HG02678 (cell line): ENCODE data around the gene DENND6B.
"Not testable (repeated sequence)": the region's sequence is repeated elsewhere in the genome, so short reads cannot be mapped to it uniquely, and the experiment has no call there.

ENCODE experiments used
- ATAC-seq: cut with Tn5 transposase; IDR thresholded peaks from one replicate; pipeline ENCODE4 v1.9.1; 2021; ENCODE audit warnings: mild to moderate bottlenecking, moderate library complexity; ENCODE audit not compliant: unreplicated experiment

DENND6B gene

DNA sequence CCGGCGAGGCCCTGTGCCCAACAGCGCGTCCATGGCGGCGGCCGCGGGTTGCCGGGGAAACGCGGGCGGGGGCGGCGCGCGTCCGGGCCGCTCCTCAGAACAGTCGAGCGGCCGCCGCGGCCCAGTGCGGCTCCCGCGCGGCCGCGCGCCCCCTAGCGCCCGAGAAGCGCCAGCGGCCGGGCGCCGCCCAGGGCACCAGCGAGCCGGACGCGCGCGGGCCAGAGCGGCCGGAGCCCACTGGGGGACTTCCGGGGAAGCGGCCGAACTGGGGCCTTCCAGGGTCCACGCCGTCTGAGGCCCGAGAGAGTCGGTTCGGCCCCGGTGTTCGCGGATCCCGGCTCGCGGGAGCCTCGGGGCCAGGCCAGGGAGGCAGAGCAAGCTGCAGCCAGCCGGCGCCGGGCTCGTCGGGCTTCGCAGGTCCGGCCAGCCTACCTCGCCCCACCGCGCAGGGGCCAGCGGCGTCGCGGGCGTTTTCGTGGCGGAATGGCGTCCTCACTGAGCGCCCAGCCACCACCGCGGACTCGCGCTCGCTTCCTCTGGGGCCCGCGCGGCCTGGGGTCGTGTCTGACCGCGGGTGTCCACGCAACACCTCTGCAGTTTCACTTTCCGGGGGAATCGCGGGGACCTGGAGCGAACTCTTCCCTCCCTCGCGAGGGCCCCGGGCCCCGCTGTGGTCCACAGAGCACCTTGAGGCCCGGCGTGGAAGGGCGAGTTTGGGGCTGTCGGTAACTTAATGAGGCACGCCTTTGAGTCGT lies at the start of gene DENND6B:
Gene DENND6B (minus strand): TSS at position 57 of the 755 bp plus-strand sequence. CDS start 24 bp downstream, at position 33.
- peak; percentile 90 for ATAC-seq

DNA sequence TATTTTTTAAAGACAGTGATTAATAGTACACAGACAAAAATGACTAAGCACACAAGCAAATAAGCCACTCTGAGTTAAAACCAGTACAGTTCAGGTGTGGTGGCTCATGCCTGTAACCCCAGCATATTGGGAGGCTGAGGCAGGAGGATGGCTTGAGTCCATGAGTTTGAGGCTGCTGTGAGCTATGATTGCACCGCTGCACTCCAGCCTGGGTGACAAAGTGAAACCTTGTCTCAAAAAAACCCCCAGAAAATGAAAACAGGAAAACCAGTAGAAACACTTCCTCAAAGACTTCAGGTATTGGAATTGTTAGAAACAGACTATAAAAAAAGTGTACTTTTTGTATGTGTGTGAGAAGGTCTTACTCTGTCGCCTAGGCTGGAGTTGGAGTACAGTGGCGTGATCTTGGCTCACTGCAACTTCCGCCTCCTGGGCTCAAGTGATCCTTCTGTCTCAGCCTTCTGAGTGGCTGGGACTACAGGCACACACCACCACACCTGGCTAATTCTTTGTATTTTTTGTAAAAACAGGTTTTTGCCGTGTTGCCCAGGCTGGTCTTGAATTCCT lies 49.4 kb upstream of the DENND6B start:
- ATAC-seq, result no peak

- no peak for ATAC-seq
These were observed 44.4 kb upstream of the DENND6B start for GRCh38 chr22:50371101-50371648.

DNA sequence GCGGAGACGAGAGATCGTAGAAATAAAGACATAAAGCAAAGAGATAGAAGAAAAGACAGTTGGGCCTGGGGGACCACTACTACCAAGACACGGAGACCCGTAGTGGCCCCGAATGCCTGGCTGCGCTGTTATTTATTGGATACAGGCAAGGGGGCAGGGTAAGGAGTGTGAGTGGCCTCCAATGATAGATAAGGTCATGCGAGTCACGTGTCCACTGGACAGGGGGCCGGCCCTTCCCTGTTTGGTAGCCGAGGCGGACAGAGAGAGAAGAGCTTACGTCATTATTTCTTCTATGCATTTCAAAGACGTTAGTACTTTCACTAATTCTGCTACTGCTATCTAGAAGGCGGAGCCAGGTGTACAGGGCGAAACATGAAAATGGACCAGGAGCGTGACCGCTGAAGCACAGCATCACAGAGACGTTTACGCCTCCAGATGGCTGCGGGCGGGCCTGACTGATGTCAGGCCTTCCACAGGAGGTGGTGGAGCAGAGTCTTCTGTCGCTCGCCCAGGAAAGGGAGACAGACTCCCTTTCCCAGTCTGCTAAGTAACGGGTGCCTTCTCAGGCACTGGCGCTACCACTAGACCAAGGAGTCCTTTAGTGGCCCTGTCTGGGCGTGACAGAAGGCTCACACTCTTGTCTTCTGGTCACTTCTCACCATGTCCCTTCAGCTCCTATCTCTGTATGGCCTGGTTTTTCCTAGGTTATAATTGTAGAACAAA lies 41.1 kb upstream of the DENND6B start:
- no peak for ATAC-seq

DNA sequence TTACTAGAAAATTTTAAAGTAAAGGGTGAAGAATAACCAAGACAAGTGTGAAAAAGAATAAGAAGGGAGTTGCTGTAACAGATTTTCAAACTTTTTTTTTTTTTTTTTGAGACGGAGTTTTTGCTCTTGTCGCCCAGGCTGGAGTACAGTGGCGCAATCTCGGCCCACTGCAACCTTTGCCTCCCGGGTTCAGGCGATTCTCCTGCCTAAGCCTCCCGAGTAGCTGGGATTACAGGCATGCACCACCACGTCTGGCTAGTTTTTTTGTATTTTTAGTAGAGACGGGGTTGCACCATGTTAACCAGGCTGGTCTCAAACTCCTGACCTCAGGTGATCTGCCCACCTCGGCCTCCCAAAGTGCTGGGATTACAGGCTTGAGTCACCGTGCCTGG lies 37.0 kb upstream of the DENND6B start:
- ATAC-seq, result not testable (repeated sequence)

DNA sequence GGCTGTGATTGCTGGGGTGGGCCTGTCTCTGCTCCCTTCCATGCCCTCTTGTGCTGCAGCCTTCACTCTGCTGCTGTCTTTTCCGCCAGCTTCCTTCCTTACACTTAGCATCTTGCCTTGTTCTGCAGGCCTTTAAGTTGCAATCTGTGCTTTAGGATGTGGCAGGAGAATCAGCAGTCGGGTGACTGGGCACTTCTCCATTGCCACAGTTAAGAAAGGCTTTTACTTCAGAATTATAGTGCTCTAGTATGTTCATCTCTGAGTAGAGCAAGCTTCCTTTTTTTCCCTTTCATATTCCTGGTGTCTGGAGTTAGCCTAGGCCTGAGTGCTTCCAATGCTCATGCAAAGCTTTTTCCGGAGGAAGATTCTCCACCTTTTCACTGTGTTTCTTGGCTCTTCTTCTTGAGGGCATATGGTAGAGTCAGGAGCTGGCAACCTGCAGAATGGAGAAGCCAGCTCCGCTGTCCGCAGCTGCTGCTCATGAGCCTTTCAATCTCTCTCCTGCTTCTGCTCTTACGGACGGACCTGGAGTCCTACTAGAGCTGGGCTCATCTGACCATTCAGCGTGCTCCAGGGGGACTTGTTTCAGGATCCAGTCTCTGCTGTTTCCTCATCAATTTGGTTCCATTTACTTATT lies 36.5 kb upstream of the DENND6B start:
- no peak for ATAC-seq

GRCh38 chr22:50361688-50362087 lies 34.9 kb upstream of the DENND6B start:
- ATAC-seq, result no peak

DNA sequence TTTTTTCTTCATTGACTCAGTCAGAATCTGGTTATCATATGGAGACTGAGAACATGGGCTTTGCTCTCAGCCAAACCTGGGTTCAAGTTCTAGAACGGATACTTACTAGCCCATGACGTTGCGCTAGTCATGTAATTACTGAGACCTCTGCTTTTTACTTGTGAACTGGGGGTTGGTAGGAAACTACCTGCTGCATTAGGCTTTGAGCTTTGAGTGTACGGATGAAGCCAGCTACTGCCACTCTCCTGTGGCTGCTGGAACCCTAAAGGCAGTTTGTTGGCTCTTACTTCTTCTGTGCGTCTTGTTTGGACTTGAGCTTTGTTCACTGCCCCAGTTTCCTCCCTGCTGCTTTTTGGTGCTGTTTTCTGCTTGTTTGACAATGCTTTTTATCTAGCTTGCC lies 34.4 kb upstream of the DENND6B start:
- ATAC-seq, result no peak

- no peak for ATAC-seq
These were observed 33.8 kb upstream of the DENND6B start for GRCh38 chr22:50360578-50360977.

DNA sequence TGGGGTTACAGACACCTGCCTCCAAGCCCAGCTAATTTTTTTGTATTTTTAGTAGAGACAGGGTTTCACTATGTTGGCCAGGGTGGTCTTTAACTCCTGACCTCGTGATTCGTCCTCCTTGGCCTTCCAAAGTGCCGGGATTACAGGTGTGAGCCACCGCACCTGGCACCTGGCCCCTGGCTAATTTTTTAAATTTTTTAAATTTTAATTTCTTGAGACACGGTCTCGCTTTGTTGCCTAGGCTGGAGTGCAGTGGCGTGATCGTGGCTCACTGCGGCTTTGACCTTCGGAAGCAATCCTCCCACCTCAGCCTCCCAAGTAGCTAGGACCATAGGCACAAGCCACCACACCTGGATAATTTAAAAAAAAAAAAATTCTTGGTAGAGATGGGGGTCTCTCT lies 30.9 kb upstream of the DENND6B start:
- no peak for ATAC-seq

GRCh38 chr22:50357222-50357621 lies 30.4 kb upstream of the DENND6B start:
- no peak for ATAC-seq

DNA sequence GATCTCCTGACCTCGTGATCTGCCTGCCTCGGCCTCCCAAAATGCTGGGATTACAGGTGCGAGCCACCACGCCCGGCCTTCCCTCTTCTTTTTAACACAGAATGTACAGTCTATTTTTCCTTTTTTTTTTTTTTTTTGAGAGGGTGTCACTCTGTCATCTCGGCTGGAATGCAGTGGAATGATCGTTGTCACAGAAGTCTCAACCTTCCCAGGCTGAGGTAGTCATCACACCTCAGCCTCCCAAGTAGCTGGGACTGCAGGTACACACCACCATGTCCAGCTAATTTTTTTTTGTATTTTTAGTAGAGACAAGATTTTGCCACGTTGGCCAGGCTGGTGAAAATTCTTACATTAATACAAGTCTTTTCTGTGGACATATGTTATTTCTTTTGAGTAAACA lies 29.4 kb upstream of the DENND6B start:
- no peak for ATAC-seq

- no peak for ATAC-seq
These were observed 21.2 kb upstream of the DENND6B start for GRCh38 chr22:50348058-50348457.

GRCh38 chr22:50347157-50347556 lies 20.3 kb upstream of the DENND6B start:
- ATAC-seq, result no peak

DNA sequence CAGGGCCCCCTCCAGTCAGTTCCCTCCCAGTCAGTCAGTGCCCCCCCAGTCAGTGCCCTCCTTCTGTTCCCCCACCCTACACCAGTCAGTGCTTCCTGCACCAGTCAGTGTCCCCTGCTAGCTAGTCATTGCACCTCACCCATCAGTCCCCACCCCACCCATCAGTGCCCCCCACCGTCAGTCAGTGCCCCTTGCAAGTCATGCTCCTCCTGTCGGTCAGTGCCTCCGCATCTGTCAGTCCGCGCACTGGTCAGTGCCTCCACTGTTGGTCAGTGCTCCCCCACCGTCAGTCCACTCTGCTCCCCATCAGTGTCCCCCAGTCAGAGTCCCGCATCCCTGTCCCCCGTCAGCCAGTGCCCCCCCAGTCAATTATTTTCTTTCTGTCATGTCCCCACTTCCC lies 19.7 kb upstream of the DENND6B start:
- no peak for ATAC-seq

GRCh38 chr22:50343541-50343935 lies 16.7 kb upstream of the DENND6B start:
- ATAC-seq, result no peak

GRCh38 chr22:50342651-50343540 lies 16.1 kb upstream of the DENND6B start, which contains the start of gene PPP6R2:
PPP6R2 (plus strand) TSS chr22:50343327; CDS start chr22:50393909, 50,582 bp downstream.
- peak; percentile 64 for ATAC-seq

DNA sequence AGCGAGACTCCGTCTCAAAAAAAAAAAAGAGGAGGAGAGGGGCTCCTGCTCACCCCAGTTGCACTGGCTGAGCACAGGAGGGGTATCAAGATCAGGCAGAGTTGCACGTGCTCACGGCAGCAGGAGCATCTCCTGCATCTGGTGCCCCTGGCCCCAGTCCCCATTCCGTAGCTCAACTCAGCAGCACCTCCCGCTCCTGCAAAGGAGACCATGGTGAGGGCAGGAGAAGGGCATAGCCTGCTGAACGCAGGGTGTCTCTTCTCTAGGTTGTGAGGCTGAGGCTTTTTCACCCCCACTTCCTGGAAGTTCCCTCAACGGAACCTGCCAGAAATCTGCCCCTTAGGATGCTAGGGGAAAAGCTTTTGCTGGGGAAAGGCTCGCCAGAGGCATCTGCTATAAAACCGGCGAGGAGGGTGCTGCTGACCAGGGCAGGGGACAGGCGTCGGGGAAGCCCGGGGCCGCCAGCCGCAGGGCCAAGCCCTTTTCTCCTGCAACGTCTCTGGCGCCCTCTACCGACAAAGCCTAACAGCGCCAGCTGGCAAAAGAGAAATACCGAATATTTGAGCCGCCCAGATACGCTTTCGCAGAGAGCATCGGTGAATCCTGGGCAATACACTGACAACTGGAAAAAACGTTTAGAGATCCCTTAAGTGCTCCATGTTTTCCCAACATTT lies 15.3 kb upstream of the DENND6B start:
- ATAC-seq, result peak; percentile 51
